NT2/D1 (cell line): ENCODE measurements around the gene GNAQ.

ENCODE experiments used
- YY1 ChIP-seq: IDR thresholded peaks from 2 replicates; pipeline ENCODE4 v1.6.1; 2011; ENCODE audit not compliant: insufficient read length, insufficient read depth
- ZNF274 ChIP-seq: IDR thresholded peaks from 2 replicates; pipeline ENCODE4 v1.6.1; 2011; ENCODE audit warnings: mild to moderate bottlenecking, low read depth, low read length

DNA sequence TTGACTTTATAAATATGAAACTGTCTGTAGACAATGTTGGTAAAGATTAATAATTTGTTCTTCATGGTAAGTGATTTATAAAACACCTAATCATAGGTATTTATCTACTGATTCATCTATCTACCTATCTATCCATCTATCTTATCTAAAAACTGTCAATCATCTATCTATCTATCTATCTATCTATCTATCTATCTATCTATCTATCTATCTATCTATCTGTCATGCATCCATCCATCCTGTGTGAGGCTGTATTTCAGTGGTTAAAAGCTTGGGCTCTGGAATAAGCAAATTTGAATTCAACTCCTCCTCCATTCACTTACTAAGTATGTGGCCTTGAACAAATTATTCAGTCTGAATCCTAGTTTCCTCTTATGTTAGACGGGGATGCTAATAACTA lies 221.6 kb downstream of the GNAQ start:
- no peak for TF ChIP-seq YY1
- TF ChIP-seq ZNF274 = no peak
